GM12865 (cell line): Measurements from ENCODE around the gene TLR3.

Experiments used
- DNase-seq: peaks from one replicate; pipeline ENCODE4 v3.0.0; 2010; ENCODE audit warnings: low read depth
- H3K4me3 ChIP-seq: 2 replicates; pipeline ENCODE4 v1.5.1; 2011; ENCODE audit warnings: mild to moderate bottlenecking, low read depth, low read length, control low read depth
- CTCF ChIP-seq: IDR thresholded peaks from 2 replicates; pipeline ENCODE4 v1.5.1; 2011; ENCODE audit warnings: low read length, control low read depth, low read depth, inconsistent platforms; ENCODE audit not compliant: insufficient read depth; ENCODE audit errors: missing control alignments

Gene TLR3

DNA sequence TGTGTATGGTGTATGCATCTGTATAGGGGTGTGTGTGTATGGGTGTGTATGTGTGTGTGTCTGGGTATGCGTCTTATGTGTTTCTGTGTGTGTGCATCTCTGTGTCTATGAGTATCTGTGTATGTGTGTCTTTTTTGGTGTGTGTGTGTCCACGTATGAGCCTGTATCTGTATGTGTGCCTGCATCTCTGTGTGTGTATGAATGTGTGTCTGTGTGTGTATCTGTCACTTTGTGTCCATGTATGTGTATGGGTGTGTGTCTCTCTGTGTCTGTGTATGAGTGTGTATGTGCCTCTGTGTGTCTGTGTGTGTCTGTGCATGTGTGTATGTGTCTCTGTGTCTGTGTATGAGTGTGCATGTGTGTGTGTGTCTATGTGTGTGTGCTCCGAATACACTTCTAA is 59.9 kb downstream of the TLR3 start:
- TF ChIP-seq CTCF, result no peak
- H3K4me3 ChIP-seq, result no peak overlapping the region

DNA sequence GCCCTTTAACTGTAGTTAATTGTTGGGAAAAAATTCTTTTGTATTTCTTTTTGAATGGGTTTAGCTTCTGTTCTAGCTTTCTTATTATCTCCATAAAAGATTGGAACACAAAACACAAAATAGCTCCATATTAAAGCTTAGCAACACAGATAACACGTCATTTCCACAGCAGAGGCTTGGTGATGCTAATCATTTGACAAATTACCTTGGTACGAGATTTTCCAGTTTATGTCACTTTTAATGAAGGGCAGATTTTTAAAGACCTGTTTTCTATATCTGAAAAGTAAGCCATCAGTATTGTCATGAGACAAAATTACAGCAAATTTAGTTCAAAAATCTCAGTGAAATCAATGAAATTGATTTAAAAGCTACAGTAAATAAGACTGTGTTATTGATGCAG is 63.0 kb downstream of the TLR3 start:
- TF ChIP-seq CTCF, result no peak
- no peak overlapping the region for H3K4me3 ChIP-seq
- DNase-seq, result no peak

More for the DNA sequence above, 59.9 kb downstream of the TLR3 start:
- DNase-seq, result no peak

GRCh38 chr4:186132577-186133242 is 63.8 kb downstream of the TLR3 start:
- no peak for DNase-seq
- no peak for TF ChIP-seq CTCF
- no peak overlapping the region for H3K4me3 ChIP-seq

DNA sequence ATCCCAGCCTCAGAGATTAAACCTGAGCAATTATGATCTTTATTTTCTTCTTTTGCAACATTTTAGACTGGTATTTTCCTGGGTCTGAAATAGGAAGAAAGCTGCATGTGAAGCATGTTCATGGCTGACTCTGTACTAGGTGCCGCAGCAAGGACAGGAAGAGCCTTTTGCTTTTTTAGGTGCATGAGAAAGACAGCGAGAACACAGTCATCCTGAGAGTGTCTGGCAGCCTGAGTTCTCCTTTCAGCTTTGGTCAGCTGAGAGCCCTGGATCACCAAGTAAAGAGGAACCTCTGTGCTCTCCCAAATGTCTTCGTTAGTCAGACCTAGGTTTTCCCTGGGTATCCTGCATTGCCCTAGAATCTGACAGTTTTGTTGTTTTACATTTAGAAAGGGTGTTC is 65.3 kb downstream of the TLR3 start:
- 0 out of 2 replicates have a peak overlapping the region, but pooled peaks have one; percentile 14 for H3K4me3 ChIP-seq
- TF ChIP-seq CTCF, result no peak
- DNase-seq, result peak; percentile 89

GRCh38 chr4:186134861-186135260 is 65.9 kb downstream of the TLR3 start:
- DNase-seq, result no peak
- no peak overlapping the region for H3K4me3 ChIP-seq
- no peak for TF ChIP-seq CTCF

DNA sequence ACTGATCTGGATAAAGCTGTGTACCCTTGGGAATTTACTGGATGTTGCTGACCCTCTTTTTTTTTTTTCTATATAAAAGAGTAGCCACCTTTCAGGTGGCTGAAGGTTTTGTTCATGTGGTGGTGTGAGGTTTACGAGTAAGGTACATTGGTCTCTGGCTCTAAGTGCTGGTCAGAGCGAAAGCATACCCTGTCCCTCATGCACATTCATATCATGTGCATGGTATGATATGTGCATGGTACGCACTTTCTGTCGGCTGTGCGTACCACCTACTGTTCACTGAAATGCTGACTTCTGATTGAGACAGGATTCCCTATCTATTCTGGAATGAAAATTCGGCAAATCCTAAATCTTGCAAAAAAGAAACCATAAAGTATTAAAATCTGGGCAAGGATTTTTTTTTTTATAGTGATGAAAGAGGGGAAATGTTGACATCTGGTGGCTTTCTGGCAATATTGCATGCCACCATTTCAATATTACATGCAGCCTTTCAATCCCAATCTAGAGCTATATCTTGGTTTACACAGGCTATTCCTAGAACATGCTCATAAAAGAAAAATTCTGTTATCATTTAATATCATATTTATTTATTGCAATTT is 68.3 kb downstream of the TLR3 start:
- peak; percentile 29 for DNase-seq
- H3K4me3 ChIP-seq, result no peak overlapping the region
- peak; percentile 57 for TF ChIP-seq CTCF
